A673 (cell line): ENCODE results near the gene ADTRP. TPM values are rescaled to one million over a fixed set of nuclear protein-coding genes. Genes with fewer than 3 reads are reported as not detected.

Experiments
- BruUV-seq: library from RNA; stranded (reverse); fragments of 400-500 nt; replicated peaks from 2 replicates; lab custom pipeline; 2021; lab: Mats Ljungman, UMichigan
- CTCF ChIA-PET: fragments of 300-600 bp; sonication (Branson Sonifier 250); formaldehyde crosslinking; loops from one replicate; lab custom pipeline; 2022; ENCODE audit warnings: antibody characterized with exemption; lab: Charles Lee
- POLR2A ChIA-PET: fragments of 300-600 bp; sonication (Branson Sonifier 250); formaldehyde crosslinking; loops from one replicate; lab custom pipeline; 2022; ENCODE audit warnings: antibody characterized with exemption; ENCODE audit not compliant: low non-redundant PET; lab: Charles Lee
- DNase-seq: peaks from one replicate; pipeline ENCODE4 v3.0.0-alpha.2; 2015; ENCODE audit warnings: low spot score
- H3K27ac ChIP-seq: fragments of 200-600 bp; sonication (generic); 2 replicates; pipeline ENCODE4 v1.5.1; 2016; ENCODE audit warnings: mixed run types, low read depth, mild to moderate bottlenecking, mixed read lengths, antibody characterized with exemption, low read length; ENCODE audit not compliant: poor library complexity, severe bottlenecking
- H3K27me3 ChIP-seq: fragments of 200-600 bp; sonication (generic); replicated peaks from 2 replicates; pipeline ENCODE4 v1.6.1; 2017; ENCODE audit warnings: mixed run types, low read depth, mild to moderate bottlenecking, mixed read lengths, antibody characterized with exemption, low read length; ENCODE audit not compliant: insufficient read depth, poor library complexity
- H3K36me3 ChIP-seq: fragments of 200-600 bp; sonication (generic); 2 replicates; pipeline ENCODE4 v1.6.1; 2016; ENCODE audit warnings: mixed run types, mild to moderate bottlenecking, mixed read lengths, antibody characterized with exemption, low read length; ENCODE audit not compliant: insufficient read depth, poor library complexity, severe bottlenecking
- H3K4me1 ChIP-seq: fragments of 200-600 bp; sonication (generic); 2 replicates; pipeline ENCODE4 v1.6.1; 2017; ENCODE audit warnings: mixed run types, mild to moderate bottlenecking, mixed read lengths, antibody characterized with exemption, low read length; ENCODE audit not compliant: insufficient read depth, poor library complexity, severe bottlenecking
- H3K4me3 ChIP-seq: fragments of 200-600 bp; sonication (generic); 2 replicates; pipeline ENCODE4 v1.5.1; 2016; ENCODE audit warnings: low read depth, mixed run types, mild to moderate bottlenecking, mixed read lengths, low read length; ENCODE audit not compliant: poor library complexity, severe bottlenecking
- H3K9me3 ChIP-seq: fragments of 200-600 bp; sonication (generic); 2 replicates; pipeline ENCODE4 v1.6.1; 2016; ENCODE audit warnings: mixed run types, low read depth, mild to moderate bottlenecking, mixed read lengths, antibody characterized with exemption, low read length; ENCODE audit not compliant: poor library complexity, severe bottlenecking
- EZH2 ChIP-seq: fragments of 200-600 bp; sonication (generic); IDR thresholded peaks from 2 replicates; pipeline ENCODE4 v1.6.1; 2017; ENCODE audit warnings: borderline replicate concordance, low read depth, mild to moderate bottlenecking, mixed read lengths, antibody characterized with exemption, low read length; ENCODE audit not compliant: poor library complexity, severe bottlenecking
- intact Hi-C: fragments of 100-400 bp; cut with micrococcal nuclease; formaldehyde crosslinking; loops from one replicate; pipeline ENCODE4 v1.10.0; 2022; ENCODE audit not compliant: unreplicated experiment
- total RNA-seq: library from RNA; stranded (reverse); gene quantifications from 2 replicates; pipeline ENCODE4 v1.2.3, GENCODE V29; 2021
- TF ChIP-seq, protein P1 (sequence below): fragments of 300-800, 200-600 bp; sonication (generic); conservative IDR thresholded peaks from 2 replicates; pipeline ENCODE4 v1.5.1; 2017; ENCODE audit warnings: low read depth, mild to moderate bottlenecking, antibody characterized with exemption, low read length, moderate library complexity, mixed read lengths

Gene ADTRP
- total RNA-seq, 1 experiment from 2014 or later: not detected

- no peaks in the 10 kb centered on the region for H3K36me3 ChIP-seq
- TF ChIP-seq, protein P1, sequence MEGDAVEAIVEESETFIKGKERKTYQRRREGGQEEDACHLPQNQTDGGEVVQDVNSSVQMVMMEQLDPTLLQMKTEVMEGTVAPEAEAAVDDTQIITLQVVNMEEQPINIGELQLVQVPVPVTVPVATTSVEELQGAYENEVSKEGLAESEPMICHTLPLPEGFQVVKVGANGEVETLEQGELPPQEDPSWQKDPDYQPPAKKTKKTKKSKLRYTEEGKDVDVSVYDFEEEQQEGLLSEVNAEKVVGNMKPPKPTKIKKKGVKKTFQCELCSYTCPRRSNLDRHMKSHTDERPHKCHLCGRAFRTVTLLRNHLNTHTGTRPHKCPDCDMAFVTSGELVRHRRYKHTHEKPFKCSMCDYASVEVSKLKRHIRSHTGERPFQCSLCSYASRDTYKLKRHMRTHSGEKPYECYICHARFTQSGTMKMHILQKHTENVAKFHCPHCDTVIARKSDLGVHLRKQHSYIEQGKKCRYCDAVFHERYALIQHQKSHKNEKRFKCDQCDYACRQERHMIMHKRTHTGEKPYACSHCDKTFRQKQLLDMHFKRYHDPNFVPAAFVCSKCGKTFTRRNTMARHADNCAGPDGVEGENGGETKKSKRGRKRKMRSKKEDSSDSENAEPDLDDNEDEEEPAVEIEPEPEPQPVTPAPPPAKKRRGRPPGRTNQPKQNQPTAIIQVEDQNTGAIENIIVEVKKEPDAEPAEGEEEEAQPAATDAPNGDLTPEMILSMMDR: no peak
- TF ChIP-seq EZH2: no peak
- DNase-seq: no peak
- intact Hi-C loops: no loop called here
- ChIA-PET POLR2A (no interaction called here), CTCF (no interaction called here)
- no TSS peak for BruUV-seq
- no peak overlapping the region for H3K27ac ChIP-seq
- H3K4me1 ChIP-seq: no peaks in the 10 kb centered on the region
- no peak overlapping the region for H3K4me3 ChIP-seq
- H3K9me3 ChIP-seq: no peaks in the 10 kb centered on the region
- H3K27me3 ChIP-seq: peaks cover 24% of the 10 kb centered on the region
Observed at GRCh38 chr6:11752360-11752759, 26.2 kb downstream of the ADTRP start.

GRCh38 chr6:11750682-11751081, 27.9 kb downstream of the ADTRP start:
- no peaks in the 10 kb centered on the region for H3K9me3 ChIP-seq
- TF ChIP-seq, protein P1: no peak
- no peak for TF ChIP-seq EZH2
- H3K27me3 ChIP-seq: peaks cover 30% of the 10 kb centered on the region
- intact Hi-C loops: no loop called here
- H3K27ac ChIP-seq: no peak overlapping the region
- ChIA-PET POLR2A (no interaction called here), CTCF (no interaction called here)
- no peaks in the 10 kb centered on the region for H3K4me1 ChIP-seq
- DNase-seq: no peak
- BruUV-seq: no TSS peak
- H3K4me3 ChIP-seq: no peak overlapping the region
- H3K36me3 ChIP-seq: no peaks in the 10 kb centered on the region

DNA sequence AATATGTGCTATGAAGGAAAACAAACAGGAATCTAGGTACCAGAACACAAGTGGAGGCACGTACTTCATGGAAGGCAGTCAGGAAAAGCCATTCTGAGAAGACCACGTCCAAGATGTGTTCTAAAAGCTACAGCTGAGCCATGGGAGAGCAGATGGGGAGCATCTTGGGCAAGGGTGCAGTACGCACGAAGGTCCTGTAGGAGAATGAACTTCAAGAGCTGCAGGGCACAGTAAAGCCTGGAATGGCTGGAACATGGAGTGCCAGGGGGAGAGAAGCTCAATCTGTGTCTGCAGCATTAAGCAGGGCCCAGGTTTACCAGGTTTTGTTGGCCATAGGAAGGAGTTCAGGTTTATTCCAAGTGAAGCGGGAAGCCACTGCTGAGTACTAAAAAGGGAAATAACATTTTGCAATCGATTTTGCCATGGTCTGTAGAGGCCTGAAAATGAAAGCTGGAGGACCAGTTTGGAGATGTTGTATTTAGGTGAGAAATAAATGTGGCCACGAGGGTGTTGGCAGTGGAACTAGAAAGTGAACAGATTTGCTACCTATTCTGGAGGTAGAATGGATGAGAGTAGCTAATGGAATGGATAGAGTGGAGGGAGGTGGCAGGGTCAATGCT, 29.9 kb downstream of the ADTRP start:
- no peak for DNase-seq
- TF ChIP-seq, protein P1: no peak
- no peak for TF ChIP-seq EZH2
- ChIA-PET CTCF (no interaction called here), POLR2A (no interaction called here)
- H3K27me3 ChIP-seq: peaks cover 28% of the 10 kb centered on the region
- no peak overlapping the region for H3K27ac ChIP-seq
- intact Hi-C loops: no loop called here
- BruUV-seq: no TSS peak
- no peaks in the 10 kb centered on the region for H3K4me1 ChIP-seq
- no peaks in the 10 kb centered on the region for H3K36me3 ChIP-seq
- no peak overlapping the region for H3K4me3 ChIP-seq
- no peaks in the 10 kb centered on the region for H3K9me3 ChIP-seq
